Gastroesophageal sphincter (tissue), 4 donors: ENCODE results near the gene CPT1C. TPM values are rescaled to one million over a fixed set of nuclear protein-coding genes. Genes with fewer than 3 reads are reported as not detected.

Source experiments
- ATAC-seq: fragments of 150-250 bp; one replicate; pipeline ENCODE4 v1.9.1; 2016; ENCODE audit warnings: mild to moderate bottlenecking, moderate library complexity
- H3K27ac ChIP-seq, 4 donors: fragments of 200-600 bp; sonication (generic) in 3 of 4; 1 replicate in 3 of 4; 2 replicates in 1 of 4; pipeline ENCODE4 v1.5.1; 2016 to 2019
- H3K27me3 ChIP-seq: fragments of 200-600 bp; sonication (generic); one replicate; pipeline ENCODE4 v1.5.1; 2019
- H3K36me3 ChIP-seq, 2 donors: fragments of 200-600 bp; sonication (generic); one replicate each; pipeline ENCODE4 v1.5.1; 2019; ENCODE audit warnings: control low read depth in 1 of 2
- H3K4me1 ChIP-seq, 3 donors: fragments of 200-600 bp; sonication (generic); 1 replicate in 2 of 3; 2 replicates in 1 of 3; pipeline ENCODE4 v1.5.1; 2016 to 2019; ENCODE audit warnings: control low read depth in 2 of 3
- H3K4me3 ChIP-seq, 2 donors: fragments of 200-600 bp; sonication (generic); one replicate each; pipeline ENCODE4 v1.5.1; 2019; ENCODE audit warnings: mild to moderate bottlenecking in 1 of 2, moderate library complexity in 1 of 2
- H3K9me3 ChIP-seq, 3 donors: fragments of 200-600 bp; sonication (generic); one replicate each; pipeline ENCODE4 v1.5.1; 2017 to 2019; ENCODE audit warnings: control low read depth in 2 of 3
- CTCF ChIP-seq, 4 experiments: fragments of 200-600 bp in 2 of 4; fragments of 450-650 bp in 2 of 4; sonication (generic) in 1 of 4; IDR thresholded peaks; one replicate each; pipeline ENCODE4 v1.5.1; 2017 to 2019; ENCODE audit warnings: antibody characterized with exemption in 4 of 4, mild to moderate bottlenecking in 2 of 4, moderate library complexity in 2 of 4
- EP300 ChIP-seq: sonication (generic); formaldehyde crosslinking; IDR thresholded peaks from one replicate; pipeline ENCODE4 v1.6.1; 2017; ENCODE audit warnings: antibody characterized with exemption, mild to moderate bottlenecking
- POLR2A ChIP-seq, 2 donors: fragments of 450-650 bp; IDR thresholded peaks; one replicate each; pipeline ENCODE4 v1.6.1; 2017; ENCODE audit warnings: antibody characterized with exemption in 2 of 2, mild to moderate bottlenecking in 2 of 2, moderate library complexity in 1 of 2
- POLR2AphosphoS5 ChIP-seq: sonication (generic); formaldehyde crosslinking; IDR thresholded peaks from one replicate; pipeline ENCODE4 v1.6.1; 2017; ENCODE audit warnings: antibody characterized with exemption
- WGBS, 2 donors: methylation state at CpG; one replicate each; pipeline ENCODE4 v1.1.5; 2018; ENCODE audit warnings: low coverage in 1 of 2; 5-methylcytosine and 5-hydroxymethylcytosine counted together
- total RNA-seq, 4 donors: library from RNA; depleted of rRNA; stranded (reverse); fragments of >200 nt; gene quantifications; one replicate each; pipeline ENCODE4 v1.1.0, GENCODE V29; 2016

Gene CPT1C
- total RNA-seq, 4 donors from 2014 or later: 2.0 to 3.0 (median 2.6) TPM

- Histone ChIP-seq H3K27ac (peak overlapping the region in 3 of 4 donors; percentile 9 to 93 (median 92)), H3K36me3 (peaks cover 0 to 49% of the 10 kb centered on the region in 2 donors), H3K4me3 (no peak overlapping the region), H3K27me3 (no peaks in the 10 kb centered on the region), H3K4me1 (peaks cover 0 to 43% (median 7%) of the 10 kb centered on the region in 3 donors), H3K9me3 (no peaks in the 10 kb centered on the region)
- WGBS, 2 donors: 69 to 86% methylated on average over 3 to 4 of the region's 12 CpGs
- no peak for ATAC-seq
- TF ChIP-seq POLR2AphosphoS5 (no peak), POLR2A (IDR thresholded peaks at IDR 0.05) (no peak)
These were observed 27.7 kb upstream of the CPT1C start for GRCh38 chr19:49663224-49663623.

GRCh38 chr19:49664171-49665035 lies 26.5 kb upstream of the CPT1C start:
- Histone ChIP-seq H3K36me3 (peaks cover 0 to 44% of the 10 kb centered on the region in 2 donors), H3K27ac (peak overlapping the region; percentile 44 to 95 (median 92)), H3K9me3 (no peaks in the 10 kb centered on the region), H3K27me3 (no peaks in the 10 kb centered on the region), H3K4me3 (peak overlapping the region; percentile 64 to 79), H3K4me1 (peaks cover 0 to 43% (median 7%) of the 10 kb centered on the region in 3 donors)
- TF ChIP-seq POLR2AphosphoS5: peak; percentile 59
- TF ChIP-seq EP300: no peak
- TF ChIP-seq POLR2A (IDR thresholded peaks at IDR 0.05): peak in 1 of 2 donors; percentile 36
- peak in 3 of 4 experiments; percentile 41 to 50 (median 46) for TF ChIP-seq CTCF (IDR thresholded peaks at IDR 0.05)
- 0 to 1% methylated on average over 13 to 23 of the region's 53 CpGs for WGBS, 2 donors
- ATAC-seq: peak; percentile 76

- no peak for ATAC-seq
- Histone ChIP-seq H3K36me3 (peaks cover 0 to 43% of the 10 kb centered on the region in 2 donors), H3K27ac (peak overlapping the region; percentile 44 to 95 (median 92)), H3K27me3 (no peaks in the 10 kb centered on the region), H3K4me1 (peaks cover 0 to 43% (median 7%) of the 10 kb centered on the region in 3 donors), H3K4me3 (peak overlapping the region; percentile 64 to 79), H3K9me3 (no peaks in the 10 kb centered on the region)
- WGBS, 2 donors: 0% methylated on average over 5 to 7 of the region's 7 CpGs
- TF ChIP-seq CTCF (IDR thresholded peaks at IDR 0.05): no peak
- TF ChIP-seq POLR2A (IDR thresholded peaks at IDR 0.05): no peak
- TF ChIP-seq POLR2AphosphoS5: no peak
- no peak for TF ChIP-seq EP300
These were observed 25.9 kb upstream of the CPT1C start for GRCh38 chr19:49665036-49665350.

- H3K27me3 ChIP-seq: no peaks in the 10 kb centered on the region
- peaks cover 0 to 43% (median 7%) of the 10 kb centered on the region in 3 donors for H3K4me1 ChIP-seq
- no peaks in the 10 kb centered on the region for H3K9me3 ChIP-seq
- 0% methylated on average over 20 to 38 of the region's 50 CpGs for WGBS, 2 donors
- no peak for TF ChIP-seq EP300
- peak; percentile 56 for TF ChIP-seq POLR2AphosphoS5
- TF ChIP-seq CTCF (IDR thresholded peaks at IDR 0.05): peak in 1 of 4 experiments; percentile 24
- TF ChIP-seq POLR2A (IDR thresholded peaks at IDR 0.05): peak in 1 of 2 donors; percentile 55
- peak within 1 kb of the TSS; percentile 64 to 79 for H3K4me3 ChIP-seq
- peak within 1 kb of the TSS; percentile 44 to 95 (median 92) for H3K27ac ChIP-seq
- ATAC-seq: peak; percentile 94
- peaks cover 0 to 43% of the 10 kb centered on the region in 2 donors for H3K36me3 ChIP-seq
These were observed 25.4 kb upstream of the CPT1C start, which contains the start of the genes BCL2L12 and IRF3 for GRCh38 chr19:49665351-49666119. Gene BCL2L12, plus strand, starts transcription at chr19:49665933. Its CDS starts 760 bp downstream, at chr19:49666693. Gene IRF3, minus strand, starts transcription at chr19:49665857. Its CDS starts 1,019 bp downstream, at chr19:49664838.

- peak overlapping the region; percentile 21 to 95 (median 92) for H3K27ac ChIP-seq
- no peaks in the 10 kb centered on the region for H3K9me3 ChIP-seq
- H3K4me1 ChIP-seq: peaks cover 0 to 43% (median 7%) of the 10 kb centered on the region in 3 donors
- 0% methylated on average over 1 of the region's 9 CpGs; no CpG with 5 or more reads in 1 of the 2 donors for WGBS, 2 donors
- H3K27me3 ChIP-seq: no peaks in the 10 kb centered on the region
- peak overlapping the region; percentile 64 to 79 for H3K4me3 ChIP-seq
- peak; percentile 2 for ATAC-seq
- H3K36me3 ChIP-seq: peaks cover 0 to 43% of the 10 kb centered on the region in 2 donors
- no peak for TF ChIP-seq CTCF (IDR thresholded peaks at IDR 0.05)
- TF ChIP-seq POLR2AphosphoS5: no peak
- no peak for TF ChIP-seq EP300
- TF ChIP-seq POLR2A (IDR thresholded peaks at IDR 0.05): no peak
These were observed 24.8 kb upstream of the CPT1C start for GRCh38 chr19:49666120-49666444.
